Activated naive CD4-positive, alpha-beta T cell treated with Interleukin-2 at 50 U/mL for 16 hours (primary cell): ENCODE results near the gene SLC22A3.
"Not testable (repeated sequence)": the region's sequence is repeated elsewhere in the genome, so short reads cannot be mapped to it uniquely, and the experiment has no call there.

Experiments used
- DNase-seq: peaks from one replicate; pipeline ENCODE4 v3.0.0-alpha.2; 2020

The SLC22A3 gene

DNA sequence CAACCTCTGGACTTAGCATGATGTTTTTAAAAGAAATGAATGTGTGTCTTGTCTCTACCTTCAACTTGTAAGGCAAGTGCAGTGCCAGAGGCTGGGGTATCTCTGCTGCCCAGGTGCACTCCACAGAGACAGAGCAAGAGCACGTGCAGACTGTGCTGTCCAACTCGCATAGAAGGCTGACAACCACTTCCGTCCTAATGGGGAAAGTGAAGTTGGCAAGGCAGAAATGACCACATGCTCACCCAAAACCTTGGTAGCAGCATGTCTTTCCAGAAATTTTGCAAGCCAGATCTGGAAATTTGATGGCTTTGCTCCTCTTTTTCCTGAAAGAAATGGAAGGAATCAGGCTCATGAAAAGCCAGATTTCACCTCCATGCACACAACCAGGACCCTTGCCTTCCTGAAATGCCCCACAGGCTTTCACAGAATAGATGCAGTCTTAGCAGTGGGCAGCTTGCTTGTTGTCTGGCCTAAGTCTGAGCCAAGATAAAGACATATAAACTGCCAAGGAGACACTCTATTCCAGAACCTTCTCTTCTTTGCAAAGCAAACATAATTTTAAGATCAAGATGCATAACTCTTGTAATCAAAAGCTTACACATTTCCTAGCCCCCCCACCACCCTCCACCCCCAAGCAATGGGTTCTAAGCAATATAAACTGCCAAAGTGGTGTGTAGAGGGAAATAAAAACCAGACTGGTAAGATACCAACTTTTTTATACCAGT, 26.8 kb downstream of the SLC22A3 start:
- DNase-seq = no peak

DNA sequence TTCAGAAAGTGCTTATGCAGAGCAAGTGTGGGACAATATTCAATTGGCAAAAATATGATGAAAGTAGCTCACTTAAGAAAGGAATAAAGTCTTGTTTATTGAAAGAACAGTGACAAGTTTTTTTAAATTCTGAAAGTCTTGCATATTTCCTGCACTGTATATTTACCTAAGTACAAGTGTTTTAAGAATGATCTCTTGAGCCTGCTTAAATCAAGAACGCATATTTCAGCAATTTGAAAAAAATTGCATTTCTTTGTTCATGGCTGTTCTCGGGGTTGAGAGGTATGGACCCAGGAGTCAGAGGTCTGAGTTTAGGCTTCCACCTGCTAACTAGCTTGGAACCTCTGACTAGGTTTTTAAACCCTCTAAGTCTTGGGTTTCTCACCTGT, 27.4 kb downstream of the SLC22A3 start:
- no peak for DNase-seq

DNA sequence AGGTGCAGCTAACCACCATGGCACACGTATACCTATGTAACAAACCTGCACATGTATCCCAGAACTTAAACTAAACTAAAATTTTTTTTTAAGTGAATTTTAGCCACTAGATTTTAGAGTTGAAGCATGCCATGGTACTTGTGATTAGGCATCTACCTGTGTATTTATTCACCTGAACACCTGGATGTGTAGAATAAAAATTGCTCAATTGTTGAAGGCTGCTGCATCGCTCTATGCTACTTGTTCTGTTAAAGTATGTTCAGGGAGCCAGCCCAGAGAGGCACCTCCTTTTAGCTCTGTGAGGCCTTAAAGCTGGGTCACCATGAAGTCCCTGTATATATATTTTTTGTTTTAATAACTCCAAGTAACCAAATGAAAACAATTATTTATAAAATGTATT, 28.3 kb downstream of the SLC22A3 start:
- no peak for DNase-seq

DNA sequence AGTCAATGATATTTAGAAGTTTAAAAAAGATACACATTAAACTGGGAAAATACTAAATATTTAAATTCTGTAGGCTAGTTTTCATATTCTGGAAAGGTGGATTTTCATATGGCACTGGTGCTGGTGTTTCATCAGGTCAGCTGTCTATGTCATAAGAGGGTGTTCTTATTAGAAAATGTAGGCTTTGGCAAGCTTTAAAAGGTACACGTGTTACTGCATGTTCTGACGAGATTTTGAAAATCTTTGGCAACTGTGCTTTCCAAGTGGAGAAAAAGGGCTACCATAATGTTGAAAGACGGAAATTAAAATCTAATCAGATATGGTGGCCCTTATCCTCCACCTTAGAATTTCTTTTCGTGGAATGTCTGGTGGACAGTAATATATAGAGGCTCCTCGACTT, 30.0 kb downstream of the SLC22A3 start:
- DNase-seq = no peak

DNA sequence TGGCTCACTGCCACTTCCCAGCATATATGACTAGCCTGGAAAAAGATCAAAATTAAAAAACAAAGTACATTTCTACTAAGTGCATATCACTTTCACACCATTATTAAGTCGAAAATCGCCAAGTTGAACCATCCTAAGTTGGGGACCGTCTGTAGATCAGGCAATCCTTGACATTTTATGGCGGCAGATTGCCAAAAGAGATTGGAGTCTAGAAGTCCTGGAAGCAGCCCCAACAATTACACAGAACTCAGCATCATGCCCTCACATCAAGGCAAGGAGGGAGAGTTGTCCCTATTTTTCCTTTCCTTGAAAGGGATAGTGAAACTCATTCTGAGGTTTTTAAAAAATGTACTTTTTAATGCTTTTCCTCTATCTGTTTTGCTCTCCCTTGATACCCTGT, 30.7 kb downstream of the SLC22A3 start:
- no peak for DNase-seq

DNA sequence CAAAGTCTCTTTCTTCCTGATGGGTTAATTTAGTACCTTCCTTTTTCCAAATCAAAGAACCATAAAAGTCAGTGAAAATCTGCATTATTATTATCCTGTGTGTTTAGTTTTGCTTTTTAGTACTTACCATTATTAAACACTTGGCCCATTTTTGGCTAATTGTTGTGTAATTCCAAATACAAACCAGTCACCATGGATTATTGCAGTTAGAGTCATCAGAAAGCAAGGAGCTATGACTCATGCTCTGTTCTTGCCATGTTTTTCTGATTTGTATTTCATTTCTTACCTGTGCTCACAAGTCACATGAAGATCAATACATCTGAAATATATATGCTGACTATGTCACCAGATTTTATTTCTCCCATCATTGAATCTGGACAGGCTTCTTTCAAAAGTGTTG, 31.3 kb downstream of the SLC22A3 start:
- DNase-seq = no peak

DNA sequence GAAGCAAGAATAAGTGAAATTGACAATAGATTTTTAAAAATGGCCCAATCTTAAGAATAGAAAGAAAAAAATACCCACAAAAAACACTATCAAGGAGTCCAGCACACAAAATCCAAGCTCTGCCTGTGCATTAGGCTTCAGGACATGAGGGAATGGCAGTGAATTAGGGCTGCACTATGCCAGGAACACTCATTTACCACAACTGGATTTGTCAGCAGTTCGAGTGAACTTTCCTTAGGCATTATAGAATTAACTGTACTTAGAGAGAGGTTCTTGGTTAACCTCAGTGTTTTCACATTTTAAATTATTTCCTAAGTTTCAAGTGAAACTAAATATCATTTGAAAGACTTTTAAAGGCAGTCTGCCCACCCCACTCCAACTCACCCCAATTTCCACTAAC, 34.8 kb downstream of the SLC22A3 start:
- no peak for DNase-seq

DNA sequence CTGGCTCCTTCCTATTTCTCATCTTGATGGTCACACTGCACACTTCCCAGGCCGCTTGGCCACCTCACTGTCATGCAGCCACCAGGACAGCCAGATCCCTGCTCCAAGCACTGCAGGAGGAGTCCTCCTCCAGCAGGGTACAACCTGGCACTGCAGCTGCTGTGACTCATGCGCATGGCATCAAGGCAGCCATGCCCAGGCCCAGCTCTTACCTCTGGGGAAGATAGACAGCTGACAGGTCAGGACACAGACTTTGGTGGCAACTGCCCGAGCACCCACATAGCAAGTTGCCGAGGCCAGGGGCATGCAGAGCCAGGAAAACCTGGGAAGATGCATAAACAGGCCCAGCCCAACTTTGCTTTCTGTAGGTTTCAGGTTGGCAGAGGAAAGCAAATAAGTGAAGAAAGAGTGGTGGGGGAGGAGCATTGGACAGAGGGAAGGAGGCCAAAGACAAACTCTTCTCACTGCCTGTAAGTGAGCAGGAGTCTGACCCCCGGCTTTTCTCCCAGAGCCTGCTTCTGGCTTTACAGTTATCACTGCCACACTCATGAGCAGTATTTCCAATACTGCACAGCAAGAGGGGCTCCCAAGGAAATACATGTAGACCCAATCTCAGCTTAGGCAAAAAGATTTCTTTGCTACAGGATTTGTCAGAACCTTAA, 38.8 kb downstream of the SLC22A3 start:
- DNase-seq = no peak

DNA sequence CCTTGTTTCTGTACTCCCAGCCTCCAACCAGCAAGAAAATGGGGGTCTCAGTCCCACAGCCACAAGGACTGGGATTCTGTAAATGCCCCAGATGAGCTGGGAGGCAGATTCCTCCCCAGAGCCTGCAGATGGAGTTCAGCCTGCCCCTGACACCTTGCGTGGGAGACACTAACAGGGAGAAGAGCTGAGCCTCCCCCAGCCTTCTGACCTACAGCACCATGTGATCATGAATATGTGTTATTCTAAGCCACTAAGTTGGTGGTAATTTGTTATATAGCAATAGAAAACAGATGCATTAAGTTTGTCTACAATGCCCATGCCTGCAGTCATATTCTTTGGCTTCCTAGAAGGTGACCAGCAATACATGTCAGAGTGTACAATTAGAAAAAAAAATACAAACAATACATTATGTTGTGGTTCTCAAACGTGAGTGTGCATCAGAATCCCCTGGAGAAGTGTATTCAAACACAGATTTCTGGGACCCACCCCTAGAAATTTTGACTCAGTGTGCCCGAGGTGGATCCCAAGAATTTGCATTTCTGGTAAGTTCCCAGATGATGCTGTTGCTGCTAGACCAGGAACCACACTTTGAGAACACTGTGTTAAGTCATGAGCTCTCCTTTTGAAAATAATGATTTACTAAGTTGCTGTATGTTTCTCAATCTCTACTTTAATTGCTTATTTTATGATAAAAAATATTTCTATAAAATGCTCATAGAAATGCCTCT, 39.9 kb downstream of the SLC22A3 start:
- no peak for DNase-seq

DNA sequence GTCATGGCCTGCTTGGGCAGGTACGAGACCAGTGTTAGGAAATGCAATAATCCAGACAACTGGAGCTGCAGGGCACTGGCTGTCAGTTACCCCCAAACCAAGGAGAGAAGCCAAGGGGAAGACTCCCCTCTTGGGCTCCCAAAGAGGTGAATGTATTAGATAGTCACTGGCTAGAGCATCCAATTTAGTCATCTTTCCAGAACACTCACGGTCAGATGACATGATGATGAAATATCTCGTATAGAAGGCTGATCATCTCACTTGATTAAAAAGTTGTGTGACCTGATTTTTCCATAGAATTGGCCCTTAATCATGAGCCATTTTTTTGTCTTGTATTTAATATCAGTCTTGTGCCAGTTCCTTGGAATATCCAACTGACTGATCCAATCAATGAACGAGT, 40.7 kb downstream of the SLC22A3 start:
- no peak for DNase-seq

DNA sequence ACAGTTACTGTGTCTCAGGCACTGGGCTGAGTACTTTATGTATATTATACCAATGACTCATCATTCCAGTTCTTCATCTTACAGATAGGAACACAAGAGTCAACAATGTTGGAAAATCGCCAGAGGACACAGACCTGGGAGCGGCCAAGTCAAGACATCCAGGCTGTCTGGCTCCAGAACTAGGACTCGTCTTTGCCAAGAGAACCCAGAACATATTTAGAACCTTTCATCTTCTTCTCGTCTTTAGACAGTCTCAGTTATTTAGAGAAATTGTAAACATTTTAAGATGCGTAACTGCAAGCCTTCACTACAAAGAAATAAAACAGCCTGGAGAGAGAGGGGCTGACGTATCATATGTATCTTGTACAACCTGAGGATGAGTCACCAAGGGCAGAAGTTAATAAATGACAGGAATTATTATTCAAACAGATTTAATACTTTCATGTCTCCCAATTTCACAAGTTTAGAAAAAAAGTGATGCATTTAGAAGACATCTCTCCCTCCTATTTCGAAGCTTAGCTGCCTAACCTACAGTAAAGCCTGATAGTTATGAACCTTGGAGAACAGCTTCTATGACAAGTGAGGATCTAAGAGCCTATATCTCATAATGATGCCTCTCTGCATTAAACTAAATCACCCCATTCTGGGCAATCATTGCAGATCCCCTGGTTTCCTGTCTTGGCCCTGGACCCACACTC, 43.4 kb downstream of the SLC22A3 start:
- no peak for DNase-seq

DNA sequence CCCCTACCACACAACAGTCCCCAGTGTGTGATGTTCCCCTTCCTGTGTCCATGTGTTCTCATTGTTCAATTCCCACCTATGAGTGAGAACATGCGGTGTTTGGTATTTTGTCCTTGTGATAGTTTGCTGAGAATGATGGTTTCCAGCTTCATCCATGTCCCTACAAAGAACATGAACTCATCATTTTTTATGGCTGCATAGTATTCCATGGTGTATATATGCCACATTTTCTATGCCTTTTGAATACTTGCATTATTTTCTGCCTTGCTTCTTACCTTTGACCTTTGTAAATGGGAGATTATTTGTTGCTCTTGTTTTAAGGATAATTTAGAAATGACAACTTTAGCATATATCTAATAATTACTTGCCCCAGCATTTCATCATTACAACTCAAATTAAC, 45.3 kb downstream of the SLC22A3 start:
- not testable (repeated sequence) for DNase-seq

DNA sequence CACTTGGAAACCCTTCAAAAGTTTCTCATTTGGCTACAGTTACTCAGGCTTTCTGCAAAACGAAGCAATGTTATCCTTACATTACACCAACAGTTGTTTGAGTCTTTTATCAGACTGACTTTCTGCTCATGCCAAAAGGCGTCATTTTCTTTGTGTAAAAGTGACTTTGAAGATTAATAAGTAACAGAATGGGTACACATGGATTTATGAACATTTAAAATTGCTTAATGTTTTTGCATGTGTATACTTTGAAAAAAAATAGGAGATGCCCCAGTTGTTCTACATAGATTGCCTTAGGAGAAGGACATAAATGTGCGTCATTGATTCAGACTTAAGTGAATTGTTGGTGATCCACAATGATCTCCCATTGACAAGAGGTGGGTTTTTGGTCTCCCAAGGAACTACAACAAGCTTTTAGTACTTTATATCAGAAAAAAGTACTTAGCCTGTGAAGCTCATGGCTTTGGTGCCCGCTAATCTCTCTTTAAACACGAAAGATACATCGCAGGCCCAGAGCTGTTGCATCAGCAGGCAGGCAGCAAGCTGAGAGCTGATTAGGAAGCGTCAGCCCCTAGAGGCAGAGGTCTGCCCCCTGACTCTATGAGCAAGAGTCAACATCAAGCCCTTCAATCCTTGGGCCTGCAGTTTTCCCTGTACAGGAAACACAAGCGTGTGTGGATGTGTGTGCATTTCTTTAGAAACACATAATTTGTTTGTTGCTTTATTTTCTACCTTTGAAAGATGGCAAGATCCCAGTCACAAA, 45.9 kb downstream of the SLC22A3 start:
- DNase-seq = no peak

DNA sequence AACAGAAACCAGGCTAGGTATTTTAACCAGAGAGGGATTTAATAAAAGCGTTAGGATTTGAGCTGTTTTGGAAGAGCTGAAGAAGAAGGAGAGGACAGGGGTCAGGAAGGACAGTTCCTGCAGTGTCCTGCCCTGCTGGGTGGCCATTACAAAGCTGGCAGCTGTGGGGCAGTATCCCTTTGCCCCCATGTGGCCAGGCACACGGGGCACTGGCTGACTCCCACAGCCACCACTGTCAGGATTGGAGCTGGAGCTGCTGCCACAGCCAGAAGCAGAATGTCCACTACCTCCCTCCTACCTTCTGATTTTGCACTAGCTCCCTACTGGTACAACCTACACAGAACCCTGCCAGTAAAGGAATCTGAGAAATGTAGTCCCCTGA, 46.5 kb downstream of the SLC22A3 start:
- DNase-seq = no peak

DNA sequence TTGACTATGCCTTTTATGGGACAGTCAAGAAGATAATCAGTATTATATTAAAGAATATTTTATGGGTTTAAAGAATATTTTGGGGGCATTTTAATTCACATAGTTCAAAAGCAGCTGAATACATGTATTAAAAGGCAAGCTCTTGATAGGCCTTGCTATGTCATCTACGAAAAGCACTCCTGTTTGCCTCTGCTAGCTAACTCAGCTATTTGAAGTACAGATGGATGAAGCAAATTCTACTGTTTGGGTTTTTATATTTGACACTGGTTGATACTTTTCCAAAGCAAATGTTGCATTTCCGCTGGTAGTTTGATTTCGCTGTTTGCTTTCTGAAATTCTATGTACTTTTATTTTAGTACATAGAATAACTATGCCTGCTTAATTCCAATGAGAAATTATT, 47.0 kb downstream of the SLC22A3 start:
- DNase-seq = no peak

DNA sequence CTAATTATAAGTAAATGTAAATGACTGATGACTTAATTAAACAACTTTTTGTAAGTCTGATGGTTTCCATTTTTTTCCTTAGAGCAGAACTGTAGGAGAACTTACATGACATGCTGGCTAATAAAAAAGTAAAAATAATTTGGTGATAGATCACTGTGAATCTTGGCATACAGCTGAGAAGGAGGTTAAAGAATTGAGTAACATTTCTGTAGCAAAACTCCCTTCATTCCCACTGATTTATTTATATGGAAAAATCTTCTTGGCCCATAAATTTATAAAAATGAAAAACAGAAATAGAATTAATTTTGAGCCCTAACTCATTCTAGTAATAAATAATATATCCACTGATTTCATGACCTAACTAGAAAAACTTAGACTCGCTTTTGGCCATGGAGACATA, 48.1 kb downstream of the SLC22A3 start:
- DNase-seq = no peak

DNA sequence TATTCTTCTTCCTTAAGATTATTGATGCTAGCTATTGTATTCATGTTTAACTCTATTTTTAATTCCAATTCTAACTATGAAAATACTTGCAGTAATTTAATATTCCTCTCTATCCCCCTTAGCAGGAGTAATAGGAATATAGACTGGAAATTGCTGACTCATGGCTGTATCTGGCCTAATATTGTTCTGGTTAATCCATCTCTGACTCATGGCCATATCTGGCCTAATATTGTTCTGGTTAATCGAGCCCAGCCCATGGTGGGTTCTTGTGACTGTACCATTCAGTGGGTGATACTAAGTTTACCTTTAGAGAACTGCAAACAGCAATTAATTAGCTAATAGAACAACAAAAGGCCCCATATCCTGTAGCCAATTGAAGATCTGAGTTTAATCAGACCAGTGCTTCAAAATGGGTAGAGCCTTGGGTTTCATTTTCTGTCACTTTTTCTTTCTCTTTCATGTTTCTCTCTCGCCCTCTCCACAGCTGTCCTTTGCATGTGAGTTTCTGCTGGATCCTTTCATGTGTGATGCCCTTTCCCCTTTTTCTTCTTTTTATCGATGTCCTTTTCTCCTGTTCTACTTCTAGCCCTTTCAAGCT, 50.6 kb downstream of the SLC22A3 start:
- DNase-seq = no peak

DNA sequence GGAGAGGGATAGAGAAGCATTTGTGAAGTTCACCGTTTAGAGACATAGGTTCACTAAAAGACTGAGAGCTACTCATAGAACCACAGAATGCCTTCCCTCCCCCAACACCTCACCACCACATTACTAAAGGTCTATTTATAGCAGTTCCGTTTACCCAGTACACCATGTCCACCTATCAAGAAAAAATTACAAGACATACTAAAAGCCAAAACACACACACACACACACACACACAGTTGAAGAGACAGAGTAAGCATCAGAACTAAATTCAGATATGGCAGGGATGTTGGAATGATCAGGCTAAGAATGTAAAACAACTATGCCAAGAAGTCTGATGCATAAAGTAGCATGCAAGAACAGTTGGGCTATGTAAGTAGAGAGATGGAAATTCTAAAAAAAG, 52.3 kb downstream of the SLC22A3 start:
- DNase-seq = no peak

DNA sequence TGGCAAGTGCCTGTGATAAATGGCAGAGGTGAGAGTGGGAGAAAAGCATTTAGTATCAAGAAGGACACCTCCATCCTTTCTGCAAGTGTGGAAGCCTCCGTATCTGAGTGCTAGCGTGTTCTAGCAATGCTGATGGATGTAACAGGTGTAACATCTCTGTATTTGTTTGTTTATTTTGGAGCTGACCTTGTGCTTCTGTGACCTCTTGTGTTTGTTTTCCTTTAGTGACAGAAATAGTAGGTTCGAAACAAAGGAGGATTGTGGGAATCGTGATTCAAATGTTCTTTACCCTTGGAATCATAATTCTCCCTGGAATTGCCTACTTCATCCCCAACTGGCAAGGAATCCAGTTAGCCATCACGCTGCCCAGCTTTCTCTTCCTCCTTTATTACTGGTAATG, 60.4 kb downstream of the SLC22A3 start:
- DNase-seq = no peak

DNA sequence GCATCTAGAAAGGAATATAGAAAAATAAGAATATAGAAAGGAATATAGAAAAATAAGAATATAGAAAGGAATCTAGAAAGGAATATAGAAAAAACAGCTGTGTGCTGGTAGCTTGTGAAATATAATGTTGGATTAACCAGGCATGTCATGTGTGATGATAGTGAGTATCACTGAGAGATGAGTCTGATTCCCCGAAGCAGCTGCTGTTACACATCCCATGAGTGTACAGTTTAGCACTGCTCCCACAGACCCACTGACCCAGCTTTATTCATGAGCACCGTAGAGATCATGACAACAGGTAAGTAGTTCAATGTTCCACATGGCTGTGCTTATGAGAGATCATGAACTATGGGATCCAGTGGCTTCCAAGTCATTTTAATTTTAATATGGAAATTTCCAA, 64.8 kb downstream of the SLC22A3 start:
- no peak for DNase-seq

DNA sequence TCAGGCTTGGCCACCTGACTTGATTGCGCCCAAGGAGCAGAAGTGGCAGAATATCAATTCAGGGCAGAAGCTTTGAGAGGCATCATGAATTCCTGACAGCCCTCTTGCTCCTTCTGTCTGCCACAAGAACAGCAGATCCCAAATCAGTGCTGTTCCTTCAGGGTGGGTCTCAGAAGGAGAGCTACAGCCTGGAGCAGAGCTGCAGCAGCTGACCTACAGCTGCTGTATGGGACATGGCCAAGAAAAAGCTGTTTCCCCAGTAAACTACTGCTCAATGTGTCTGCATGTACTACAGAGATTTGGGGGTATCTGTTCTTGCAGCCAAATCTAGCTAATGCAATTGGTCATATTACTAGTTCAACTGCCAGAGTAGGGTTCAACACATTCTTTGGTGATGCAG, 69.0 kb downstream of the SLC22A3 start:
- DNase-seq = no peak

DNA sequence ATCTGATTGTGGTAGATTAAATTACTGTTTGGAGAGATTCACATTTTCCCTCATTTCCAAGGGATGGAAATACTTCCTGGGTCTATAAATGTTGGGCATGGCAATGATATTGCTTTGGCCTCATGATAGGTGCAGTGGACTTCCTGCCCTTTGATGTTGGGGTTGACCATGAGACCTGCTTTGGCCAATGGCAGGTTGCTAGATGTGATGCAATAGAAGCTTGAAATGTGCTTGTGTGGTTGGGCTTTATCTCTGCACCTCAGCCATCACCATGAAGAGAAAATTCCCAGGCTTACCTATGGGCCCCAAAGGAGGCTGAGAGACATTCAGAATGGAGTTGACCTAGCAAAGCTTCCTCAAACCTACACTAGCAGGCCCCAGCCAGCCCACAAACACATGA, 69.4 kb downstream of the SLC22A3 start:
- no peak for DNase-seq

DNA sequence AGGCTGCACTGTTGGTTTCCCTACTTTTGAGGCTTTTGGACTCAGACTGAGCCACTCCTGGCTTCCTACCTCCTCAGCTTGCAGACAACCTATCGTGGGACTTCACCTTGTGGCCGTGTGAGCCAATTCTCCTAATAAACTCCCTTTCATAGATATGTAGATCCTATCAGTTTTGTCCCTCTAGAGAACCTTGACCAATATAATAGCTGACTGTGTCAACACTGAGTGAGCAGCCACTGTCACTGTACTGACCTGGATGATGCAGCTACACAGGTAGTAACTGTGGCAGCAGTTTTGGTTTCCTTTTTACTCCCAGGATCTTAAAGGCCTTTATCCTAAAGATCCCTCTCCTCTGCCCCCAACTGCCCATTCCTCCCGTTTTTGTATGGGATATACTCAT, 70.2 kb downstream of the SLC22A3 start:
- no peak for DNase-seq
